ENCODE data around the gene SP3.

The SP3 gene

DNA sequence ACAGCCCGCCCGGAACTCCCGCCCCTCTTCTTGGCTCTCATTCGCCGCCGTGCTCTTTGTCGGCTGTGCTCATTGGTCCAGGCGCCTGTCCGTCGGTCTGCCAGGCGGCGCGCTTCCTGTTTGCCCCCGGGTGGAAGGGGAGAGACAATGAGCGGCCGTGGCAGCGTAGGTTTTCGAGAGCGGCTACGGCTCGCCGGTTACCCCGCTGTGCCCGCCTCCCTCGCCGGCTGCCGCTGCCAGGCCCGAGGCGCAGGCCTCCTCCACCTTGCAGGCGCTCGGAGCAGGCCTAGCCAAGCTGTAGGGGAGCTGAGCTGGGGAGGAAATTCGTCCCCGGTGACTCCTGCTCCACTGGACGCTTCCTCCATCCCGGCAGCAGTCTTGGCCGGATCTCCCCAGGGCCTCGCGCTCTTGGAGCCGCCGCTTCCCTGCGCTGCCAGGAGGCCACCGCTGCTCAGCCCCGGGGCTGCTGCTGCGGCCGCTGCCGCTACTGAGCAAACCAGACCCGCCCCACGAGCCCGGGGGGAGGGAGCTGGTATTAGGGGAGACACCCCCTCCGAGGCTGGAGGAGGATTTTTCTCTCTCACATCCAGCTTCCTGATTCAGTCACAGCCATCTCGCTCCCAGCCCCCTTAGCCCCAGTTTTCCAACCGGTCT, at the start of gene SP3:
TSS of gene SP3 (minus strand) at position 2 of the 654 bp plus-strand sequence. CDS start 202 bp downstream, outside the sequence.
- DNase-seq, result peak; percentile 95 to 96

DNA sequence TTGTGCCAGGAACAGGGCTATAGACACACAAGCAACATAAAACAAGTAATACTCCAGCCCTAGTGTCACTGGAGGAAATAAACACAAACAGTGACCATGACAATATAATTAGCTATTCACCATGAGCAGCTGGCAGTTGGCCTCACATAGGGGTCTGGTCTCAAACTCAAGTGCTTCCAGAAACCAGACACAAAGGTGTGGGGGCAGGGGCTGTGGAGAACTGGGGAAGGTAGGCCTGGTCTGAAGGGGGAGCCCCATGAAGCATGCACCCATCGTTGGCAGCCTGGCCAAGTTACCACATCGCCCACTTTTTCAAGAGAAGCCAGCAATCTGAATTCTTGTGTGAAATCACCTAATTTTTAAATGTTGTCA, 49.5 kb upstream of the SP3 start:
- no peak for DNase-seq

DNA sequence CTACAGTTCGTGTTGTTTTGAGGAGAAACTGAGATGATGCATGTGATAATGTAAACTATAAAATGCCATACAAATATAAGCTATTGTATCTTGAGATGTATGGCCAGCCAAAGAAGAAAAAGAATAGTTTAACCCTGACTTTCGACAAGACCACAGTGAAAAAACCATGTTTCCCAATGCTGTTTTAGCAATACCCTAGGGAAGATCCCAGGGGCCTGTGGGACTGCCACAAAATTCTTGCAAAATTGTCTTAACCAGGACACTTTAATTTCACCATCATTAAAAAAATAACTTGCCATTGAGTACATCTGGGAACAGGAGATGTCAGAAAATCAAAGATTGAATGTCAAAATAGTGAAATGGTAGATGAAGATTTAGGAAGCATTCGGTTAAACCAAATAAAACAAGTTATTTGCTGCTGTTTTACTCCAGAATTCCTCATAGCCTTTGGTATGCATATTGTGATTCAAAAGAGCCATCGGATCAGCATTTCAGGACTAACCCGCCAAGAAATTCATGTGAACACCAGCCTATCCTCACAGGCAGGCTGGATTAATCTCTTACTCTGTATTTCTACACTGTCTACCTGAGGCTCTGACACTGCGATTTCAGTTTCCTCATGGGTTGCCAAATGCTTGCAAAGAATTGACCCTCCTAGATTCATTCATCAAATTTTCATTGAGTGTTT, 49.0 kb upstream of the SP3 start:
- no peak for DNase-seq

- no peak for DNase-seq
Observed at GRCh38 chr2:174013315-174013751, 48.2 kb upstream of the SP3 start.

- DNase-seq, result peak; percentile 29 to 36
Observed at GRCh38 chr2:174012347-174013314, 47.5 kb upstream of the SP3 start.

DNA sequence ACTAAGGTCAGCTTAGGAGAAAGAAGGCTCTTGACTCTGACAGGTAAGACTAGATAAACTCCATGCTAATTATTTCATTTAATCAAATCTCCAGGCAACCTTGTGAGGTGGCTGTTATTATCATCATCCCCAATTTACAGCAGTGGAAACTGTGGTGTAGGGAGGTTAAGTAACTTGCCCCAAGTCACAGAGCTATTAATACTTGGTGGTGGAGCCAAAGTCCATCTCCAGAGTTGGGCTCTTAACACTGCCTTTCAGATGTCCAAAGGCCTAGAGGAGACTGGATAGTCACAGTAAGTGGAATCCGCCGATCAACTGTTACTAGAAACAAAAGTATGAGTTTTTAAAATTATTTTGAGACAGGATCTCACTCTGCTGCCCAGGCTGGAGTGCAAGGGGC, 46.6 kb upstream of the SP3 start:
- DNase-seq, result no peak

DNA sequence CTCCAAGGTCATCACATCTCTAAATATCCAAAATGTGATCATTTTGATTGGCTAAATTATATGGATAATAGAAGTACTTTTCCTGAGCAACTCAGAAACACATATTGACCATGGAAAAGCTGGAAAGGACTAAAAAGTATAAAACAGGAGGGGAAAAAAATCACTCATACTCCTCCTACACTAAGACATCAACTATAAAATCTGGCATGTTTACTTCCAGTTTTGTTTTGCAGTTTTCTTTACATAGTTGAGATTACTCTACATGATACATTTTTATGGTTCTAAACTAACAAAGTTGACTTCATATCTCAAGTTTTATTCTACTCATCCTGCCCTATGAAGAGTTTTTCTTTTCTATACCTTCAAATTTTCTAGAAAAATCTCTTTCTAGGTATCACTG, 46.0 kb upstream of the SP3 start:
- DNase-seq, result no peak

- no peak for DNase-seq
Observed at GRCh38 chr2:174009488-174010223, 44.5 kb upstream of the SP3 start.

DNA sequence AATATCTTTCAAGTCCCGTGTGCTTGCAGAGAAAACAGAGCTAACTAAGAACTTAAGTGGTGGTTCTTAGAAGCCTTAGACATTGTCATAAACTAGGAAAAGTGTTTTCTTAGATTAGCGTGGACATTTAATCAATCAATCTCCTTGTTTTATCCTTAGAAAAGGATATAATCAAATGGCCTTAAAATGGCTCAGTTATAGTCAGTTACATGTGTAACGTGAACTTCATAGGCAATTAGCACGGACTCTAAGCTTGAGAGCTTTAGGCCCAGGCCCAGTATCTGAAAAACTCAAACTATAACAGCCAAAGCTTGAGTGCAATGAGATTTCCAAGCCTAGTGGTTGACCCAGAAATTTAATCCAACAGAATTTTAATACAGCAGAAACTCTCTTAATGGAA, 43.5 kb upstream of the SP3 start:
- no peak for DNase-seq

GRCh38 chr2:174007010-174007409, 41.8 kb upstream of the SP3 start:
- no peak for DNase-seq

DNA sequence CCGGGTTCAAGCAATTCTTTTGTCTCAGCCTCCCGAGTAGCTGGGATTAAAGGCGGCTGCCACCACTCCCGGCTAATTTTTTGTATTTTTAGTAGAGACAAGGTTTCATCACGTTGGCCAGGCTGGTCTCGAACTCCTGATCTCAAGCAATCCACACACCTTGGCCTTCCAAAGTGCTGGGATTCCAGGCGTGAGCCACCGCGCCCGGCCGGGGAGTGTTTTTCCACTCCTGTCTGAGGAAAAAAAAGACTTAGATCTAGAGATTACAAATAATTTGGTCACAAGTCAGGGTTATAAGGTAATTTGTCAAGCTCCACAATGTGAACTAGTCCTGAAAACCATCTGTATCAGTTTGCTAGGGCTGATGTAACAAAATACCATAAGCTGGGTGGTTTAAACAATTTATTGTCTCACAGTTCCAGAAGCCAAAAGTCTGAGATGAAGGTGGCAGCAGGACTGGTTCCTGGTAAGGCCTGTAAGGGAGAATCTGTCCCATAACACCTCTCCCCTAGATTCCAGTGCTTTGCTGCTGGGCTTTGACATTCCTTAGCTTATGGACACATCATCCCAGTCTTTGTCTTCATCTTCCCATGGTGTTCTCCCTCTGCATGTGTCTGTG, 40.7 kb upstream of the SP3 start:
- no peak for DNase-seq

DNA sequence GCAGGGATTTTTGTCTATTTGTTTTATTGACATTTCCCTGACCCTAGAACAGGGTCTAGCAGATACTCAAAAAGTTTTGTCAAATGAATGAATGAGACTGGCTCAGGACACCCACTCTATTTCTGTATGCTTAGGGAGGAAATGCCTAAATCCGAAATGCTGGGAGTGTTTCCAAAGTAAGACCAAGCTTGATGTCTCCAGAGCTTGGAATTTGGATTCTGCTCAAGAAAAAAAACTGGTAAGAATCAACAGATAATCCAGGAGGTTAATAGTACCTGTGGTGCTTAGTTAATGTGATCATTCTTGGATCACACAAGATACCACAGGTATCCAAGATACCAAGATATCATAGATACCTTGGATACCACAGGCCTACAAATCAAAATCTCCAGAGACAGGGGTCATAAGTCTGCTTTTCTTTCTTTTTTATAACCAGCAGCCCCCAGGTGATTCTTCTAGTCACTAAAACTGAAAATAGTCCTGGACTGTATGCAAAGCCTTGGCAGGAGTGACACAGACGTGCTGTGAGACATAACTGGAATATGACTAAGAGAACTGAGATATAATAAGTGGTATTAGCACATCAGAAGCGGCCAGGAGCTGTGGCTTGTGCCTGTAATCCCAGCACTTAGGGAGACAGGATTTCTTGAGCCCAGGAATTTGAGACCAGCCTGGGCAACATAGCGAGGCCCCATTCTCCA, 39.9 kb upstream of the SP3 start:
- DNase-seq, result peak in 1 of 2 donors; percentile 26

- DNase-seq, result no peak
Observed at GRCh38 chr2:174003720-174004695, 38.8 kb upstream of the SP3 start.

GRCh38 chr2:174002679-174003078, 37.5 kb upstream of the SP3 start:
- no peak for DNase-seq

DNA sequence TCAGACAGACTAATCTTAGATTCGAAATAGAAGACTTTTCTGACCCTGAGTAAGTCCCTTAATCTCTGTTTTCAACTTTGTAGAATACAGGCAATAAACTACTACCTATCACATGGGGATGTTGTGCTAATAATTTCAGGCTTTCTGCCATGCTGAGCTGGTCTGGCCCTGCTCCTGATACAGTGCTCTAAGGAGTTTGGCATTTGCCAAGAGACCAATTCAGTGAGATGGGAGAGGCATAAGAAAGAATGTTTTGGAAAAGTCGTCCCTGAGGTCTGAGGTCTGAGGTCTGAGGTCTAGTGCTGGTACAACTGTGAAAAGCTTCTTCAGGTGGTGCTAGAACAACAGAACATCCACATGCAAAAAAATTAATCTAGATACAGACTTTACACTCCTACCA, 35.9 kb upstream of the SP3 start:
- no peak for DNase-seq

GRCh38 chr2:173999724-174000123, 34.6 kb upstream of the SP3 start:
- no peak for DNase-seq

DNA sequence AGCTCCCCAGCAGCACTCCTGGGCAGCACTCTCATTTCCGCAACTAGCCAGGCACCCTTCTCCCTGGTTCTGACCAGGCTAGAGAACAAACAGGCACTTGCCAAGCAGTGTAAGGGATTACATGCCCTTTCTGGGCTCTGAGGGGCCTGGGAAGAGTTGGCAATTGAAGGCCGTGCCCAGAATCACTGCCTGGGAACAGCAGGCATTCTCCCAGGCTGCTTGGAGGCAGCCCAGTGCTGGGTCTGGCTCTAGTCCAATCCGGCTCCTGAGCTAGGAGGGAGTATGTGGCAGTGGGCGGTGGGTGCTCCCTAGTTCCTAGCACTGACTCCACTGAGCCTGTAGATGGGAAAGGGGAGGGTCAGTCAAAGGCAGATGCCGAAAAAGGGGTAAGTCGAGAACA, 34.1 kb upstream of the SP3 start:
- DNase-seq, result no peak

DNA sequence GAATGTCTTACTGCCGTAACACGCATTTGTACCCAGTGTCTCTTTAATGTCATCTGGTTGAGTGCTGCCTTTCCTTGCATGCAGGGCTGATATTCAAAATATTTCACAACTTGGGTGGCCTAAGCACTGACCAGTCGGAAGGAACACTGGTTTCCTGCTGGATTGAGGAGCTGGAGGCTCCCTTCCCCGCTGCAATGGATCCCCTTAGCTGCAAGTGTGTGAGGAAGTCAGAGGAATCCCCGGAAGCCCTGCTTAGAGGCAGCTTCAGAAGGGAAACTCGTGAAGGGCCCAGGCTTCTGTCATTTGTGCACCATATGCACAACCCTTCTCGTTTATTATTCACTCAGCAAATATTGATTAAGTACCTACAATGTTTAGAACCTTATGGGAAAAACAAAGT, 33.2 kb upstream of the SP3 start:
- no peak for DNase-seq

- no peak for DNase-seq
Observed at GRCh38 chr2:173997753-173998152, 32.6 kb upstream of the SP3 start.

GRCh38 chr2:173997269-173997668, 32.1 kb upstream of the SP3 start:
- DNase-seq, result no peak

Measured in stimulated activated CD4-positive, alpha-beta T cell treated with anti-CD3 and anti-CD28 coated beads, Interleukin-2, amount 100 ng/mL, for 24 hours (primary cell).